Neuronal stem cell (in vitro differentiated cells): ENCODE measurements around the gene CD55.

Source experiments
- DNase-seq: peaks from one replicate; pipeline ENCODE4 v3.0.0-alpha.2; 2013; ENCODE audit warnings: low spot score
- H2AFZ ChIP-seq: one replicate; pipeline ENCODE4 v1.6.1; 2013; ENCODE audit warnings: mild to moderate bottlenecking, low read length, inconsistent platforms
- H2AK5ac ChIP-seq: 2 replicates; pipeline ENCODE4 v1.6.1; 2013; ENCODE audit warnings: low read depth, mild to moderate bottlenecking, inconsistent platforms, low read length, moderate library complexity, mixed read lengths
- H2BK120ac ChIP-seq: 2 replicates; pipeline ENCODE4 v1.6.1; 2013; ENCODE audit warnings: low read depth, mild to moderate bottlenecking, inconsistent platforms, low read length, moderate library complexity, mixed read lengths
- H2BK12ac ChIP-seq: one replicate; pipeline ENCODE4 v1.6.1; 2013; ENCODE audit warnings: low read length, inconsistent platforms
- H2BK15ac ChIP-seq: 2 replicates; pipeline ENCODE4 v1.6.1; 2013; ENCODE audit warnings: mild to moderate bottlenecking, low read length, inconsistent platforms, mixed read lengths
- H2BK5ac ChIP-seq: one replicate; pipeline ENCODE4 v1.6.1; 2013; ENCODE audit warnings: inconsistent platforms, mild to moderate bottlenecking, low read length, moderate library complexity
- H3K14ac ChIP-seq: one replicate; pipeline ENCODE4 v1.6.1; 2013; ENCODE audit warnings: low read length, inconsistent platforms
- H3K18ac ChIP-seq: 2 replicates; pipeline ENCODE4 v1.6.1; 2013; ENCODE audit warnings: low read length, inconsistent platforms
- H3K23ac ChIP-seq: 2 replicates; pipeline ENCODE4 v1.6.1; 2013; ENCODE audit warnings: low read depth, mild to moderate bottlenecking, mixed read lengths, low read length, inconsistent platforms; ENCODE audit not compliant: poor library complexity
- H3K27ac ChIP-seq: replicated peaks from 3 replicates; pipeline ENCODE4 v1.5.1; 2013; ENCODE audit warnings: low read length, inconsistent platforms
- H3K27me3 ChIP-seq, 3 experiments: 2 replicates each; pipeline ENCODE4 v1.6.1; 2013; ENCODE audit warnings: low read length in 3 of 3, mild to moderate bottlenecking in 2 of 3, inconsistent platforms in 1 of 3, low read depth in 1 of 3, mixed read lengths in 1 of 3, moderate library complexity in 1 of 3; ENCODE audit not compliant: control insufficient read depth in 3 of 3, insufficient read depth in 3 of 3
- H3K36me3 ChIP-seq, 2 donors: replicated peaks in 1 of 2; 2 replicates each; pipeline ENCODE4 v1.6.1; 2013; ENCODE audit warnings: low read length in 2 of 2; ENCODE audit not compliant: control insufficient read depth in 2 of 2, insufficient read depth in 2 of 2
- H3K4ac ChIP-seq: 2 replicates; pipeline ENCODE4 v1.6.1; 2013; ENCODE audit warnings: inconsistent platforms, mild to moderate bottlenecking, low read length, moderate library complexity
- H3K4me1 ChIP-seq, 2 donors: 1 replicate in 1 of 2; 2 replicates in 1 of 2; pipeline ENCODE4 v1.6.1; 2013; ENCODE audit warnings: low read length in 2 of 2, low read depth in 1 of 2; ENCODE audit not compliant: control insufficient read depth in 2 of 2, insufficient read depth in 1 of 2
- H3K4me2 ChIP-seq: one replicate; pipeline ENCODE4 v1.6.1; 2013; ENCODE audit warnings: mild to moderate bottlenecking, low read length, inconsistent platforms; ENCODE audit not compliant: insufficient read depth, poor library complexity, severe bottlenecking
- H3K4me3 ChIP-seq, 2 donors: 2 replicates each; pipeline ENCODE4 v1.5.1; 2013; ENCODE audit warnings: low read length in 2 of 2, mild to moderate bottlenecking in 2 of 2, inconsistent platforms in 1 of 2, moderate library complexity in 1 of 2
- H3K79me1 ChIP-seq: one replicate; pipeline ENCODE4 v1.6.1; 2013; ENCODE audit warnings: low read depth, mild to moderate bottlenecking, inconsistent platforms, low read length, moderate library complexity
- H3K9ac ChIP-seq: one replicate; pipeline ENCODE4 v1.6.1; 2013; ENCODE audit warnings: mild to moderate bottlenecking, low read depth, low read length, inconsistent platforms; ENCODE audit not compliant: poor library complexity
- H3K9me3 ChIP-seq, 2 donors: replicated peaks in 1 of 2; 2 replicates each; pipeline versions ENCODE3 to v1.6.1; 2013; ENCODE audit warnings: low read length in 2 of 2, mild to moderate bottlenecking in 2 of 2, inconsistent platforms in 1 of 2, low read depth in 1 of 2, mixed read lengths in 1 of 2, moderate library complexity in 1 of 2; ENCODE audit not compliant: control insufficient read depth in 2 of 2, insufficient read depth in 1 of 2
- H4K8ac ChIP-seq: one replicate; pipeline ENCODE4 v1.6.1; 2013; ENCODE audit warnings: low read depth, mild to moderate bottlenecking, inconsistent platforms, low read length, moderate library complexity
- H4K91ac ChIP-seq: one replicate; pipeline ENCODE4 v1.6.1; 2013; ENCODE audit warnings: low read length, low read depth, mild to moderate bottlenecking, inconsistent platforms; ENCODE audit not compliant: poor library complexity
- whole genome bisulfite sequencing, 2 donors: extraction: QIAGEN DNeasy Blood & Tissue Kit; methylation state at CpG; one replicate each; pipeline ENCODE4 v1.1.7; 2013; ENCODE audit warnings: missing lambda C conversion rate in 2 of 2, mixed read lengths in 1 of 2; ENCODE audit not compliant: insufficient read length in 2 of 2, insufficient replicate concordance in 1 of 2; ENCODE audit errors: extremely low coverage in 2 of 2; 5-methylcytosine and 5-hydroxymethylcytosine counted together

CD55 gene

GRCh38 chr1:207334337-207334736 lies 12.9 kb downstream of the CD55 start:
- DNase-seq, result no peak
- H2BK12ac ChIP-seq, result no peak overlapping the region
- no peaks in the 10 kb centered on the region for H3K4me1 ChIP-seq
- no peak overlapping the region for H3K9ac ChIP-seq
- no peak overlapping the region for H3K4me2 ChIP-seq
- no peak overlapping the region for H2BK15ac ChIP-seq
- no peaks in the 10 kb centered on the region for H3K9me3 ChIP-seq
- no peak overlapping the region for H3K4me3 ChIP-seq
- H3K18ac ChIP-seq, result no peak overlapping the region
- peaks cover 0 to 7% of the 10 kb centered on the region in 2 donors for H3K36me3 ChIP-seq
- no peak overlapping the region for H3K14ac ChIP-seq
- H4K91ac ChIP-seq, result no peak overlapping the region
- H3K27me3 ChIP-seq, result no peaks in the 10 kb centered on the region
- H3K23ac ChIP-seq, result no peak overlapping the region
- H2BK5ac ChIP-seq, result no peak overlapping the region
- H2BK120ac ChIP-seq, result no peak overlapping the region
- no peak overlapping the region for H3K27ac ChIP-seq
- WGBS, 2 donors, result no CpG with 5 or more reads among the region's 1 CpG
- H3K4ac ChIP-seq, result no peak overlapping the region
- H2AFZ ChIP-seq, result no peak overlapping the region
- no peaks in the 10 kb centered on the region for H3K79me1 ChIP-seq
- H2AK5ac ChIP-seq, result no peak overlapping the region
- H4K8ac ChIP-seq, result no peak overlapping the region

- H2AFZ ChIP-seq, result no peak overlapping the region
- H3K23ac ChIP-seq, result no peak overlapping the region
- H3K9me3 ChIP-seq, result no peaks in the 10 kb centered on the region
Measured at GRCh38 chr1:207335138-207335537, 13.7 kb downstream of the CD55 start.

GRCh38 chr1:207335695-207336363 lies 14.4 kb downstream of the CD55 start:
- no peak overlapping the region for H2BK12ac ChIP-seq
- H3K18ac ChIP-seq, result no peak overlapping the region
- H2BK5ac ChIP-seq, result no peak overlapping the region
- no peak overlapping the region for H2BK15ac ChIP-seq
- H3K14ac ChIP-seq, result no peak overlapping the region
- no peak overlapping the region for H2AFZ ChIP-seq
- no peaks in the 10 kb centered on the region for H3K79me1 ChIP-seq
- no peak overlapping the region for H2BK120ac ChIP-seq
- H3K4me2 ChIP-seq, result no peak overlapping the region
- H3K4me1 ChIP-seq, result no peaks in the 10 kb centered on the region
- WGBS, 2 donors, result no CpG with 5 or more reads among the region's 6 CpGs
- H3K27me3 ChIP-seq, result no peaks in the 10 kb centered on the region
- no peak overlapping the region for H3K4ac ChIP-seq
- no peaks in the 10 kb centered on the region for H3K9me3 ChIP-seq
- H4K8ac ChIP-seq, result no peak overlapping the region
- no peak overlapping the region for H3K23ac ChIP-seq
- H3K36me3 ChIP-seq, result peaks cover 0 to 7% of the 10 kb centered on the region in 2 donors
- no peak overlapping the region for H4K91ac ChIP-seq
- DNase-seq, result no peak
- H2AK5ac ChIP-seq, result no peak overlapping the region
- H3K4me3 ChIP-seq, result no peak overlapping the region
- no peak overlapping the region for H3K27ac ChIP-seq
- no peak overlapping the region for H3K9ac ChIP-seq

More at GRCh38 chr1:207335138-207335537, 13.7 kb downstream of the CD55 start:
- H3K36me3 ChIP-seq, result peaks cover 0 to 7% of the 10 kb centered on the region in 2 donors
- no peaks in the 10 kb centered on the region for H3K79me1 ChIP-seq
- no peak overlapping the region for H4K91ac ChIP-seq
- no peak overlapping the region for H3K4me3 ChIP-seq
- H3K9ac ChIP-seq, result no peak overlapping the region
- no peak overlapping the region for H2BK5ac ChIP-seq
- no peak overlapping the region for H3K4ac ChIP-seq
- H4K8ac ChIP-seq, result no peak overlapping the region
- H3K14ac ChIP-seq, result no peak overlapping the region
- DNase-seq, result no peak
- no peaks in the 10 kb centered on the region for H3K27me3 ChIP-seq
- H3K4me1 ChIP-seq, result no peaks in the 10 kb centered on the region
- H2BK15ac ChIP-seq, result no peak overlapping the region
- no peak overlapping the region for H3K4me2 ChIP-seq
- WGBS, 2 donors, result no CpG with 5 or more reads among the region's 3 CpGs
- no peak overlapping the region for H2BK120ac ChIP-seq
- no peak overlapping the region for H2BK12ac ChIP-seq
- H3K18ac ChIP-seq, result no peak overlapping the region
- no peak overlapping the region for H3K27ac ChIP-seq
- no peak overlapping the region for H2AK5ac ChIP-seq

- Histone ChIP-seq H3K9ac (no peak overlapping the region), H3K27ac (no peak overlapping the region), H3K4me3 (no peak overlapping the region), H3K18ac (no peak overlapping the region), H2BK120ac (no peak overlapping the region), H2BK15ac (no peak overlapping the region), H2BK12ac (no peak overlapping the region), H3K9me3 (no peaks in the 10 kb centered on the region), H3K4ac (no peak overlapping the region), H4K91ac (no peak overlapping the region), H3K4me1 (no peaks in the 10 kb centered on the region), H4K8ac (no peak overlapping the region), H2AFZ (no peak overlapping the region), H2BK5ac (no peak overlapping the region), H3K4me2 (no peak overlapping the region), H2AK5ac (no peak overlapping the region), H3K36me3 (peaks cover 0 to 7% of the 10 kb centered on the region in 2 donors), H3K14ac (no peak overlapping the region), H3K79me1 (no peaks in the 10 kb centered on the region), H3K27me3 (no peaks in the 10 kb centered on the region), H3K23ac (no peak overlapping the region)
- no peak for DNase-seq
- no CpG with 5 or more reads among the region's 3 CpGs for WGBS, 2 donors
Measured at GRCh38 chr1:207336559-207337467, 15.3 kb downstream of the CD55 start.
